ENCODE data around the gene SYT2.

GRCh38 chr1:202750761-202751160 lies 40.5 kb upstream of the SYT2 start:
- TF ChIP-seq CTCF (IDR thresholded peaks at IDR 0.05; ENCODE audit: borderline replicate concordance, extremely low read depth, low read length, poor library complexity, severe bottlenecking) (peak; percentile 7), EZH2 (IDR thresholded peaks at IDR 0.05; ENCODE audit: borderline replicate concordance, low read depth, low read length, severe bottlenecking) (no peak)

Measured in DND-41 (cell line).